Gastrocnemius medialis (tissue), 4 donors: ENCODE measurements around the gene STYK1. TPM values are rescaled to one million over a fixed set of nuclear protein-coding genes. Genes with fewer than 3 reads are reported as not detected.
"Not testable (repeated sequence)": the region's sequence is repeated elsewhere in the genome, so short reads cannot be mapped to it uniquely, and the experiment has no call there.

Source experiments
- ATAC-seq, 2 donors: fragments of 150-250 bp; one replicate each; pipeline ENCODE4 v1.9.1; 2016
- DNase-seq, 2 donors: peaks; one replicate each; pipeline ENCODE4 v3.0.0-alpha.2; 2019
- H3K27ac ChIP-seq, 4 donors: fragments of 200-600 bp; sonication (generic); 1 replicate in 1 of 4; 2 replicates in 3 of 4; pipeline ENCODE4 v1.5.1; 2016 to 2018; ENCODE audit warnings: mild to moderate bottlenecking in 2 of 4, moderate library complexity in 1 of 4
- H3K27me3 ChIP-seq, 3 donors: fragments of 200-600 bp; sonication (generic) in 2 of 3; 1 replicate in 1 of 3; 2 replicates in 2 of 3; pipeline versions ENCODE4 v1.5.1 to v1.6.0; 2016 to 2019; ENCODE audit warnings: mild to moderate bottlenecking in 1 of 3, moderate library complexity in 1 of 3
- H3K36me3 ChIP-seq, 2 donors: fragments of 200-600 bp; sonication (generic) in 1 of 2; one replicate each; pipeline ENCODE4 v1.5.1; 2017 to 2018
- H3K4me1 ChIP-seq, 2 donors: fragments of 200-600 bp; sonication (generic) in 1 of 2; one replicate each; pipeline ENCODE4 v1.5.1; 2016 to 2017; ENCODE audit warnings: mild to moderate bottlenecking in 2 of 2
- H3K4me3 ChIP-seq, 4 donors: fragments of 200-600 bp; sonication (generic) in 3 of 4; 1 replicate in 1 of 4; 2 replicates in 3 of 4; pipeline ENCODE4 v1.5.1; 2016 to 2019; ENCODE audit warnings: mild to moderate bottlenecking in 2 of 4
- H3K9me3 ChIP-seq, 3 donors: fragments of 200-600 bp; sonication (generic) in 2 of 3; 1 replicate in 1 of 3; 2 replicates in 2 of 3; pipeline ENCODE4 v1.5.1; 2016 to 2019
- CTCF ChIP-seq, 5 experiments: fragments of 450-650 bp in 3 of 5; fragments of 200-600 bp in 2 of 5; sonication (generic) in 2 of 5; IDR thresholded peaks in 4 of 5; conservative IDR thresholded peaks in 1 of 5; 1 replicate in 4 of 5; 2 replicates in 1 of 5; pipeline ENCODE4 v1.5.1; 2016 to 2019; ENCODE audit warnings: antibody characterized with exemption in 5 of 5, mild to moderate bottlenecking in 3 of 5, moderate library complexity in 3 of 5
- POLR2A ChIP-seq, 2 donors: fragments of 450-650 bp; IDR thresholded peaks; one replicate each; pipeline ENCODE4 v1.6.1; 2017; ENCODE audit warnings: antibody characterized with exemption in 2 of 2, mild to moderate bottlenecking in 2 of 2, moderate library complexity in 2 of 2
- in situ Hi-C, 4 donors: fragments of 200-750 bp; cut with MboI; loops; one replicate each; pipeline versions ENCODE4 v1.15.0 to v1.8.0; 2017; ENCODE audit warnings: low sequenced_read_pairs in 4 of 4
- intact Hi-C: fragments of 100-400 bp; cut with DNase I; formaldehyde crosslinking; loops from one replicate; pipeline ENCODE4 v1.15.1; 2023; ENCODE audit warnings: low total_unique reads
- total RNA-seq, 4 donors: library from RNA; depleted of rRNA; stranded (reverse); fragments of >200 nt; gene quantifications; one replicate each; pipeline versions ENCODE4 v1.1.0 to v1.2.3, GENCODE V29; 2016

The STYK1 gene
- total RNA-seq, 4 donors from 2014 or later = 0.12 TPM; not detected in 3

GRCh38 chr12:10614056-10614370 is 59.8 kb downstream of the STYK1 start:
- in situ Hi-C loops (loop anchor here in 3 of 4 donors (5.0 to 25.0 kb wide), 2 partner anchors 138 to 573 kb away; partner anchors contain the start of gene TAS2R42 (in 1 of the 3)), intact Hi-C loops (loop anchor here (5.0 to 10.0 kb wide), 2 partner anchors 111 to 402 kb away; partner anchors contain the start of genes GABARAPL1 and YBX3)
- ATAC-seq (no peak), DNase-seq (no peak)
- Histone ChIP-seq H3K36me3 (peaks cover 0 to 13% of the 10 kb centered on the region in 2 donors), H3K4me3 (peak overlapping the region; percentile 68 to 89 (median 79)), H3K27ac (peak overlapping the region; percentile 90 to 91 (median 90)), H3K4me1 (peaks cover 12 to 16% of the 10 kb centered on the region in 2 donors), H3K9me3 (no peaks in the 10 kb centered on the region), H3K27me3 (no peaks in the 10 kb centered on the region)
- no peak for TF ChIP-seq CTCF (IDR thresholded peaks at IDR 0.05 in 4 of 5, conservative IDR thresholded peaks at IDR 0.05 in 1 of 5)
- no peak for TF ChIP-seq POLR2A (IDR thresholded peaks at IDR 0.05)

GRCh38 chr12:10613349-10614055 is 60.4 kb downstream of the STYK1 start, which contains the start of gene MAGOHB:
MAGOHB (minus strand) TSS chr12:10613609; CDS start chr12:10613532, 77 bp downstream.
- Histone ChIP-seq H3K4me1 (peaks cover 12 to 16% of the 10 kb centered on the region in 2 donors), H3K9me3 (no peaks in the 10 kb centered on the region), H3K27ac (peak within 1 kb of the TSS; percentile 90 to 91 (median 90)), H3K36me3 (peaks cover 0 to 18% of the 10 kb centered on the region in 2 donors), H3K27me3 (no peaks in the 10 kb centered on the region), H3K4me3 (peak within 1 kb of the TSS; percentile 68 to 89 (median 79))
- TF ChIP-seq POLR2A (IDR thresholded peaks at IDR 0.05) (peak; percentile 51 to 82), CTCF (IDR thresholded peaks at IDR 0.05 in 4 of 5, conservative IDR thresholded peaks at IDR 0.05 in 1 of 5) (peak in 2 of 5 experiments; percentile 49 to 52)
- ATAC-seq (peak; percentile 98 to 99), DNase-seq (peak; percentile 82 to 93)
- intact Hi-C loops (loop anchor here (1.0 to 10.0 kb wide), 4 partner anchors 61 to 401 kb away; partner anchors contain the start of genes GABARAPL1, STYK1 and YBX3), in situ Hi-C loops (loop anchor here in 3 of 4 donors (5.0 to 25.0 kb wide), 2 partner anchors 139 to 574 kb away; partner anchors contain the start of gene TAS2R42 (in 1 of the 3))

- ATAC-seq = peak; percentile 22 to 30
- in situ Hi-C loops (loop anchor here in 3 of 4 donors (5.0 to 25.0 kb wide), 2 partner anchors 139 to 574 kb away; partner anchors contain the start of gene TAS2R42 (in 1 of the 3)), intact Hi-C loops (loop anchor here (1.0 to 10.0 kb wide), 5 partner anchors 62 to 558 kb away; partner anchors contain the start of genes GABARAPL1, SMIM10L1, STYK1 and YBX3)
- Histone ChIP-seq H3K36me3 (peaks cover 0 to 18% of the 10 kb centered on the region in 2 donors), H3K9me3 (no peaks in the 10 kb centered on the region), H3K27ac (peak overlapping the region; percentile 90 to 91 (median 90)), H3K4me3 (peak overlapping the region; percentile 68 to 89 (median 79)), H3K27me3 (no peaks in the 10 kb centered on the region), H3K4me1 (peaks cover 12 to 16% of the 10 kb centered on the region in 2 donors)
- no peak for TF ChIP-seq CTCF (IDR thresholded peaks at IDR 0.05 in 4 of 5, conservative IDR thresholded peaks at IDR 0.05 in 1 of 5)
- TF ChIP-seq POLR2A (IDR thresholded peaks at IDR 0.05) = no peak
- no peak for DNase-seq
Measured at GRCh38 chr12:10612984-10613348, 60.9 kb downstream of the STYK1 start.

GRCh38 chr12:10612110-10612509 is 61.7 kb downstream of the STYK1 start:
- Histone ChIP-seq H3K9me3 (no peaks in the 10 kb centered on the region), H3K36me3 (peaks cover 0 to 25% of the 10 kb centered on the region in 2 donors), H3K4me3 (peak overlapping the region in 2 of 4 donors; percentile 68 to 89), H3K27ac (peak overlapping the region in 1 of 4 donors; percentile 90), H3K27me3 (no peaks in the 10 kb centered on the region), H3K4me1 (peaks cover 12 to 16% of the 10 kb centered on the region in 2 donors)
- TF ChIP-seq CTCF (IDR thresholded peaks at IDR 0.05 in 4 of 5, conservative IDR thresholded peaks at IDR 0.05 in 1 of 5) (no peak), POLR2A (IDR thresholded peaks at IDR 0.05) (no peak)
- intact Hi-C loops (loop anchor here (1.0 to 10.0 kb wide), 4 partner anchors 63 to 559 kb away; partner anchors contain the start of genes GABARAPL1, SMIM10L1, STYK1 and YBX3), in situ Hi-C loops (loop anchor here in 3 of 4 donors (5.0 to 25.0 kb wide), 2 partner anchors 140 to 575 kb away; partner anchors contain the start of gene TAS2R42 (in 1 of the 3))
- no peak for ATAC-seq
- DNase-seq = no peak

- not testable (repeated sequence) for H3K27ac ChIP-seq, H3K27me3 ChIP-seq, ATAC-seq, H3K9me3 ChIP-seq, H3K4me3 ChIP-seq, DNase-seq
- peaks cover 0 to 28% of the 10 kb centered on the region in 2 donors for H3K36me3 ChIP-seq
- in situ Hi-C loops (loop anchor here in 3 of 4 donors (5.0 to 25.0 kb wide), 2 partner anchors 141 to 576 kb away; partner anchors contain the start of gene TAS2R42 (in 1 of the 3)), intact Hi-C loops (loop anchor here (5.0 to 10.0 kb wide), 2 partner anchors 114 to 399 kb away; partner anchors contain the start of genes GABARAPL1 and YBX3)
- H3K4me1 ChIP-seq = peaks cover 12 to 16% of the 10 kb centered on the region in 2 donors
Measured at GRCh38 chr12:10611258-10611657, 62.6 kb downstream of the STYK1 start.
